SU-DHL-6 (cell line): Measurements from ENCODE around the gene H19.

Experiments
- H2AFZ ChIP-seq: fragments of 200-600 bp; sonication (generic); 2 replicates; pipeline ENCODE4 v1.6.1; 2014; ENCODE audit warnings: low read depth, mild to moderate bottlenecking, moderate library complexity, mixed read lengths, antibody characterized with exemption, low read length; ENCODE audit not compliant: severe bottlenecking
- H3F3A ChIP-seq: fragments of 200-600 bp; shearing (Covaris generic); 2 replicates; pipeline ENCODE4 v1.6.0; 2016; ENCODE audit warnings: antibody characterized with exemption, mild to moderate bottlenecking; ENCODE audit not compliant: insufficient read depth
- H3K27ac ChIP-seq: fragments of 200-600 bp; sonication (generic); 2 replicates; pipeline ENCODE4 v1.5.1; 2016; ENCODE audit warnings: low read depth, mild to moderate bottlenecking, low read length, moderate library complexity, mixed read lengths
- H3K27me3 ChIP-seq: fragments of 200-600 bp; sonication (generic), shearing (Covaris generic); 2 replicates; pipeline ENCODE4 v1.6.0; 2014; ENCODE audit warnings: mild to moderate bottlenecking, low read length
- H3K36me3 ChIP-seq: fragments of 200-600 bp; sonication (generic); 2 replicates; pipeline ENCODE4 v1.6.1; 2014; ENCODE audit warnings: mild to moderate bottlenecking, low read length, mixed read lengths
- H3K4me2 ChIP-seq: fragments of 300-600, 200-600 bp; shearing (Covaris generic), sonication (generic); 2 replicates; pipeline ENCODE4 v1.6.0; 2014; ENCODE audit warnings: low read length, low read depth, mild to moderate bottlenecking; ENCODE audit not compliant: poor library complexity, severe bottlenecking
- H3K4me3 ChIP-seq: fragments of 200-600 bp; sonication (generic); 2 replicates; pipeline ENCODE4 v1.5.1; 2014; ENCODE audit warnings: antibody characterized with exemption, low read length, mild to moderate bottlenecking, mixed read lengths; ENCODE audit not compliant: insufficient read depth, poor library complexity, severe bottlenecking
- H3K79me2 ChIP-seq: fragments of 200-600 bp; sonication (generic); 2 replicates; pipeline ENCODE4 v1.6.1; 2014; ENCODE audit warnings: mild to moderate bottlenecking, low read length, moderate library complexity; ENCODE audit not compliant: insufficient read depth
- H3K9ac ChIP-seq: fragments of 200-600 bp; sonication (generic); 2 replicates; pipeline ENCODE4 v1.7.0; 2014; ENCODE audit warnings: mild to moderate bottlenecking, low read length
- H3K9me2 ChIP-seq: fragments of 200-600 bp; sonication (generic); replicated peaks from 2 replicates; pipeline ENCODE4 v1.6.1; 2014; ENCODE audit warnings: low read length; ENCODE audit not compliant: insufficient read depth
- H3K9me3 ChIP-seq: fragments of 200-600 bp; sonication (generic); 2 replicates; pipeline ENCODE4 v1.6.1; 2014; ENCODE audit warnings: low read length, mixed read lengths; ENCODE audit not compliant: insufficient read depth
- H4K20me1 ChIP-seq: fragments of 200-600 bp; sonication (generic); 2 replicates; pipeline ENCODE4 v1.6.1; 2014; ENCODE audit warnings: low read depth, mild to moderate bottlenecking, antibody characterized with exemption, low read length, moderate library complexity, mixed read lengths
- CTCF ChIP-seq: fragments of 200-600 bp; sonication (generic); IDR thresholded peaks from one replicate; pipeline ENCODE4 v1.5.1; 2017; ENCODE audit warnings: antibody characterized with exemption, mild to moderate bottlenecking, low read length, moderate library complexity; ENCODE audit not compliant: insufficient read depth, poor library complexity, severe bottlenecking
- EZH2phosphoT487 ChIP-seq: fragments of 200-600 bp; sonication (generic), shearing (Covaris generic); conservative IDR thresholded peaks from 2 replicates; pipeline ENCODE4 v1.6.1; 2018; ENCODE audit warnings: mild to moderate bottlenecking, antibody characterized with exemption, low read length, moderate library complexity, mixed read lengths

Gene H19

GRCh38 chr11:1987024-1987423 is 10.6 kb downstream of the H19 start:
- Histone ChIP-seq H3K36me3 (no peaks in the 10 kb centered on the region), H3K27me3 (no peaks in the 10 kb centered on the region), H4K20me1 (no peaks in the 10 kb centered on the region), H3F3A (no peaks in the 10 kb centered on the region), H3K9me3 (no peaks in the 10 kb centered on the region), H3K4me2 (no peak overlapping the region), H3K4me3 (no peak overlapping the region), H3K9ac (no peak overlapping the region), H3K79me2 (no peaks in the 10 kb centered on the region), H3K27ac (no peak overlapping the region), H2AFZ (no peak overlapping the region), H3K9me2 (no peaks in the 10 kb centered on the region)
- no peak for TF ChIP-seq EZH2phosphoT487
- TF ChIP-seq CTCF = no peak

GRCh38 chr11:1983601-1983961 is 14.1 kb downstream of the H19 start:
- no peak overlapping the region for H3K27ac ChIP-seq
- H4K20me1 ChIP-seq = no peaks in the 10 kb centered on the region
- H3K36me3 ChIP-seq = no peaks in the 10 kb centered on the region
- no peak overlapping the region for H3K4me3 ChIP-seq
- no peaks in the 10 kb centered on the region for H3K79me2 ChIP-seq
- no peak overlapping the region for H2AFZ ChIP-seq
- H3K9ac ChIP-seq = no peak overlapping the region
- H3K9me3 ChIP-seq = no peaks in the 10 kb centered on the region
- H3K4me2 ChIP-seq = no peak overlapping the region
- H3K27me3 ChIP-seq = no peaks in the 10 kb centered on the region
- no peaks in the 10 kb centered on the region for H3K9me2 ChIP-seq
- no peaks in the 10 kb centered on the region for H3F3A ChIP-seq
- no peak for TF ChIP-seq CTCF
- no peak for TF ChIP-seq EZH2phosphoT487

- no peaks in the 10 kb centered on the region for H3F3A ChIP-seq
- no peaks in the 10 kb centered on the region for H3K9me3 ChIP-seq
- H2AFZ ChIP-seq = no peak overlapping the region
- no peak overlapping the region for H3K4me2 ChIP-seq
- H3K79me2 ChIP-seq = no peaks in the 10 kb centered on the region
- H3K36me3 ChIP-seq = no peaks in the 10 kb centered on the region
- TF ChIP-seq CTCF (no peak), EZH2phosphoT487 (no peak)
- no peaks in the 10 kb centered on the region for H3K9me2 ChIP-seq
- H3K27me3 ChIP-seq = no peaks in the 10 kb centered on the region
- H3K4me3 ChIP-seq = no peak overlapping the region
- no peak overlapping the region for H3K27ac ChIP-seq
- H4K20me1 ChIP-seq = no peaks in the 10 kb centered on the region
- no peak overlapping the region for H3K9ac ChIP-seq
Measured at GRCh38 chr11:1982873-1983600, 14.6 kb downstream of the H19 start.
